ENCODE data around the gene LGR6. TPM values are rescaled to one million over a fixed set of nuclear protein-coding genes. Genes with fewer than 3 reads are reported as not detected.

Gene LGR6
- total and polyA plus RNA-seq, 2 experiments from 2014 or later, result 0.66 to 0.89 TPM

- Histone ChIP-seq H3K4me3 (no peak overlapping the region), H4K20me1 (replicated peaks; ENCODE audit: insufficient read depth) (no peaks in the 10 kb centered on the region), H3K79me2 (replicated peaks; ENCODE audit: insufficient read depth) (no peaks in the 10 kb centered on the region), H3K27me3 (ENCODE audit: insufficient read depth) (no peaks in the 10 kb centered on the region), H3K9me2 (ENCODE audit: insufficient read depth) (no peaks in the 10 kb centered on the region), H3K27ac (ENCODE audit: low read depth) (no peak overlapping the region), H3K4me1 (ENCODE audit: insufficient read depth) (peaks cover 12% of the 10 kb centered on the region), H2AFZ (peak overlapping the region; percentile 84), H3K4me2 (peak overlapping the region; percentile 57; the same call in 1 of the 2 replicates), H3F3A (replicated peaks; ENCODE audit: low read depth) (no peaks in the 10 kb centered on the region), H3K36me3 (ENCODE audit: insufficient read depth) (no peaks in the 10 kb centered on the region)
- Mint-ChIP-seq H3K9me3 (no peaks in the 10 kb centered on the region; the same call in 2 of the 3 replicates), H3K36me3 (ENCODE audit: low read depth) (no peaks in the 10 kb centered on the region), H3K27ac (peak overlapping the region; percentile 92), H3K4me3 (no peak overlapping the region; the same call in 2 of the 3 replicates), H3K4me1 (peaks cover 33% of the 10 kb centered on the region), H3K27me3 (ENCODE audit: insufficient read depth, low read depth, poor library complexity) (peaks cover 23% of the 10 kb centered on the region)
- DNase-seq (ENCODE audit: low spot score), result peak; percentile 93
- ATAC-seq, result peak; percentile 80
- no peak for TF ChIP-seq ZNF114 (CRISPR knock-in tag; IDR thresholded peaks at IDR 0.05)
- TF ChIP-seq, protein P1, sequence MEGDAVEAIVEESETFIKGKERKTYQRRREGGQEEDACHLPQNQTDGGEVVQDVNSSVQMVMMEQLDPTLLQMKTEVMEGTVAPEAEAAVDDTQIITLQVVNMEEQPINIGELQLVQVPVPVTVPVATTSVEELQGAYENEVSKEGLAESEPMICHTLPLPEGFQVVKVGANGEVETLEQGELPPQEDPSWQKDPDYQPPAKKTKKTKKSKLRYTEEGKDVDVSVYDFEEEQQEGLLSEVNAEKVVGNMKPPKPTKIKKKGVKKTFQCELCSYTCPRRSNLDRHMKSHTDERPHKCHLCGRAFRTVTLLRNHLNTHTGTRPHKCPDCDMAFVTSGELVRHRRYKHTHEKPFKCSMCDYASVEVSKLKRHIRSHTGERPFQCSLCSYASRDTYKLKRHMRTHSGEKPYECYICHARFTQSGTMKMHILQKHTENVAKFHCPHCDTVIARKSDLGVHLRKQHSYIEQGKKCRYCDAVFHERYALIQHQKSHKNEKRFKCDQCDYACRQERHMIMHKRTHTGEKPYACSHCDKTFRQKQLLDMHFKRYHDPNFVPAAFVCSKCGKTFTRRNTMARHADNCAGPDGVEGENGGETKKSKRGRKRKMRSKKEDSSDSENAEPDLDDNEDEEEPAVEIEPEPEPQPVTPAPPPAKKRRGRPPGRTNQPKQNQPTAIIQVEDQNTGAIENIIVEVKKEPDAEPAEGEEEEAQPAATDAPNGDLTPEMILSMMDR (conservative IDR thresholded peaks at IDR 0.05; ENCODE audit: low read depth in 2 of 2), result peak; percentile 84 to 86
Measured at GRCh38 chr1:202235856-202236837, 42.5 kb downstream of the LGR6 start.

DNA sequence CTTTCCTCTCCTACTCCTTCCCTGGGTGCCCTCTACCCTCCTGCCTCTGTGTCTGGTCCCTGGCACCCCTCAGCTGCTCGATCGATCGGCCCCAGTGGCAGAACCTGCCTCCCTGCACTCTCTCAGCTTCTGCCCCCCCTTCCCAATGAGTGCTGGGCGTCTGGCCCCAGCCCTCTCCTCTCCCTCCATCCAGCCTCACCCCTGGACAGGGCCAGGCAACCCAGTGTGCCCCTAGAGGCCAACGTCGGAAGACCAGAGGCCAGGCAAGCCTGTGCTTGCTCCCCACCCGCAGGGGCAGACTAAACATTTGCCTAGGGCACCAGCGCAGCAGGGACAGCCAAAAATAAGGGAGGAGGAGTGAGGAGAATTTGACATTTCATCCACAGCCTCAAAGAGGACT lies 43.5 kb downstream of the LGR6 start:
- Histone ChIP-seq H2AFZ (no peak overlapping the region), H3K9me2 (ENCODE audit: insufficient read depth) (no peaks in the 10 kb centered on the region), H3K4me3 (no peak overlapping the region), H3K4me2 (no peak overlapping the region), H4K20me1 (replicated peaks; ENCODE audit: insufficient read depth) (no peaks in the 10 kb centered on the region), H3K27ac (ENCODE audit: low read depth) (no peak overlapping the region), H3K4me1 (ENCODE audit: insufficient read depth) (peaks cover 12% of the 10 kb centered on the region), H3K36me3 (ENCODE audit: insufficient read depth) (no peaks in the 10 kb centered on the region), H3F3A (replicated peaks; ENCODE audit: low read depth) (no peaks in the 10 kb centered on the region), H3K79me2 (replicated peaks; ENCODE audit: insufficient read depth) (no peaks in the 10 kb centered on the region), H3K27me3 (ENCODE audit: insufficient read depth) (no peaks in the 10 kb centered on the region)
- Mint-ChIP-seq H3K27me3 (ENCODE audit: insufficient read depth, low read depth, poor library complexity) (peaks cover 24% of the 10 kb centered on the region), H3K9me3 (no peaks in the 10 kb centered on the region; the same call in 2 of the 3 replicates), H3K4me1 (peaks cover 37% of the 10 kb centered on the region), H3K27ac (peak overlapping the region; percentile 72; the same call in 1 of the 2 replicates), H3K4me3 (peak overlapping the region; percentile 43; the same call in 1 of the 3 replicates), H3K36me3 (ENCODE audit: low read depth) (no peaks in the 10 kb centered on the region)
- TF ChIP-seq ZNF114 (CRISPR knock-in tag; IDR thresholded peaks at IDR 0.05) (no peak), EZH2phosphoT487 (IDR thresholded peaks at IDR 0.05; ENCODE audit: unreplicated experiment) (no peak)
- TF ChIP-seq, protein P1 (conservative IDR thresholded peaks at IDR 0.05; ENCODE audit: low read depth in 2 of 2), result peak; percentile 74 to 87
- TF ChIP-seq, protein P2, sequence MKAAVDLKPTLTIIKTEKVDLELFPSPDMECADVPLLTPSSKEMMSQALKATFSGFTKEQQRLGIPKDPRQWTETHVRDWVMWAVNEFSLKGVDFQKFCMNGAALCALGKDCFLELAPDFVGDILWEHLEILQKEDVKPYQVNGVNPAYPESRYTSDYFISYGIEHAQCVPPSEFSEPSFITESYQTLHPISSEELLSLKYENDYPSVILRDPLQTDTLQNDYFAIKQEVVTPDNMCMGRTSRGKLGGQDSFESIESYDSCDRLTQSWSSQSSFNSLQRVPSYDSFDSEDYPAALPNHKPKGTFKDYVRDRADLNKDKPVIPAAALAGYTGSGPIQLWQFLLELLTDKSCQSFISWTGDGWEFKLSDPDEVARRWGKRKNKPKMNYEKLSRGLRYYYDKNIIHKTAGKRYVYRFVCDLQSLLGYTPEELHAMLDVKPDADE (IDR thresholded peaks at IDR 0.05), result no peak
- peak; percentile 93 for DNase-seq (ENCODE audit: low spot score)
- peak; percentile 91 for ATAC-seq

All from GM23338 (cell line).